K562 (cell line): ENCODE measurements around the gene COG4. TPM values are rescaled to one million over a fixed set of nuclear protein-coding genes. Genes with fewer than 3 reads are reported as not detected.

Experiments
- BACH1 ChIP-seq: fragments of 200-800 bp; sonication (Bioruptor generic); IDR thresholded peaks from 2 replicates; pipeline ENCODE4 v1.6.1; 2016; ENCODE audit warnings: missing genetic modification characterization, missing compliant biosample characterization
- BMI1 ChIP-seq: fragments of 150-350 bp; IDR thresholded peaks from 2 replicates; pipeline ENCODE4 v1.6.1; 2014; ENCODE audit warnings: low read length
- DACH1 ChIP-seq: fragments of 450-650 bp; IDR thresholded peaks from 2 replicates; pipeline ENCODE4 v1.6.1; 2018; ENCODE audit not compliant: partially characterized antibody
- FOXP1 ChIP-seq: sonication (generic); formaldehyde crosslinking; IDR thresholded peaks from 2 replicates; pipeline ENCODE4 v1.8.0; 2022; ENCODE audit warnings: mild to moderate bottlenecking, missing genetic modification reagents
- HDAC1 ChIP-seq, 2 experiments: fragments of 450-650 bp; IDR thresholded peaks; 2 replicates each; pipeline ENCODE4 v1.6.1; 2016 to 2017; ENCODE audit warnings: inconsistent platforms in 1 of 2, mild to moderate bottlenecking in 1 of 2, moderate library complexity in 1 of 2
- JUND ChIP-seq, 2 experiments: IDR thresholded peaks; 2 replicates in 1 of 2; 3 replicates in 1 of 2; pipeline ENCODE4 v1.6.1; 2011; ENCODE audit warnings: borderline replicate concordance in 2 of 2, low read depth in 2 of 2, low read length in 2 of 2, improper control_type of control experiment in 1 of 2, missing biosample characterization in 1 of 2, missing genetic modification characterization in 1 of 2, missing genetic modification reagents in 1 of 2
- MXI1 ChIP-seq: IDR thresholded peaks from 2 replicates; pipeline ENCODE4 v1.6.1; 2011; ENCODE audit warnings: low read depth, mild to moderate bottlenecking, improper control_type of control experiment, low read length
- PHF20 ChIP-seq: fragments of 450-650 bp; IDR thresholded peaks from 2 replicates; pipeline ENCODE4 v1.6.1; 2018; ENCODE audit not compliant: partially characterized antibody
- RHOXF2B ChIP-seq: fragments of 250-450 bp; sonication (Bioruptor Pico); conservative IDR thresholded peaks from 2 replicates; pipeline ENCODE4 v1.5.1; 2021
- SIRT6 ChIP-seq: IDR thresholded peaks from one replicate; pipeline ENCODE4 v1.6.1; 2012; ENCODE audit warnings: low read depth, mild to moderate bottlenecking, control low read depth, inconsistent platforms, low read length, moderate library complexity
- TBP ChIP-seq: optimal IDR thresholded peaks from 2 replicates; pipeline ENCODE3; 2011; ENCODE audit warnings: low read depth, low read length, improper control_type of control experiment
- THRAP3 ChIP-seq: fragments of 450-650 bp; IDR thresholded peaks from 2 replicates; pipeline ENCODE4 v1.6.1; 2016; ENCODE audit warnings: mild to moderate bottlenecking, inconsistent platforms, borderline replicate concordance
- ZKSCAN1 ChIP-seq: fragments of 150-350 bp; IDR thresholded peaks from 2 replicates; pipeline ENCODE4 v1.6.1; 2016; ENCODE audit warnings: low read depth, low read length
- ZNF133 ChIP-seq: fragments of 250-450 bp; sonication (Bioruptor Pico); IDR thresholded peaks from 2 replicates; pipeline ENCODE4 v1.4.0; 2020; ENCODE audit warnings: mild to moderate bottlenecking
- ZNF146 ChIP-seq: IDR thresholded peaks from one replicate; pipeline ENCODE4 v1.6.1; 2018; ENCODE audit warnings: missing compliant biosample characterization; ENCODE audit not compliant: unreplicated experiment
- ZNF253 ChIP-seq: fragments of 250-450 bp; sonication (Bioruptor Pico); conservative IDR thresholded peaks from 2 replicates; pipeline ENCODE4 v1.6.1; 2021; ENCODE audit warnings: mild to moderate bottlenecking
- ZNF764 ChIP-seq: fragments of 250-450 bp; sonication (Bioruptor Pico); IDR thresholded peaks from 2 replicates; pipeline ENCODE4 v1.4.0; 2020; ENCODE audit warnings: low read depth, mild to moderate bottlenecking, moderate library complexity
- ZNF780A ChIP-seq: fragments of 250-450 bp; sonication (Bioruptor Pico); IDR thresholded peaks from 2 replicates; pipeline ENCODE4 v1.5.0; 2021; ENCODE audit warnings: mild to moderate bottlenecking
- polyA plus RNA-seq, 8 experiments: library from polyadenylated mRNA; depleted of rRNA in 4 of 8; stranded (reverse) in 5 of 8; unstranded in 3 of 8; fragments of >200 nt; fragmentation: Nextera tagmentation in 2 of 8; fragmentation: Illumina TruSeq in 1 of 8; extraction: Ambion mirVana in 2 of 8; extraction: Trizol in 1 of 8; gene quantifications; 2 replicates each; pipeline versions ENCODE4 v1.2.1 to v1.2.3, GENCODE V29; 2011 to 2014; ENCODE audit warnings: inconsistent platforms in 1 of 8, missing spikeins in 1 of 8
- total RNA-seq, 7 experiments: library from RNA; depleted of rRNA in 6 of 7; stranded (reverse); fragments of >200 nt in 6 of 7; fragmentation: Illumina TruSeq in 2 of 7; extraction: Trizol in 2 of 7; gene quantifications; 2 replicates each; pipeline versions ENCODE4 v1.2.1 to v1.2.3, GENCODE V29; 2011 to 2021; ENCODE audit warnings: low replicate concordance in 1 of 7
- TF ChIP-seq, protein P1 (sequence below), 2 experiments: fragments of 450-650 bp in 1 of 2; sonication (generic) in 1 of 2; formaldehyde crosslinking in 1 of 2; IDR thresholded peaks in 1 of 2; conservative IDR thresholded peaks in 1 of 2; 2 replicates each; pipeline versions ENCODE4 v1.6.1 to v1.8.1; 2016 to 2023; ENCODE audit warnings: mild to moderate bottlenecking in 2 of 2, moderate library complexity in 2 of 2, inconsistent platforms in 1 of 2, missing genetic modification reagents in 1 of 2
- TF ChIP-seq, protein P2 (sequence below): sonication (generic); formaldehyde crosslinking; IDR thresholded peaks from 2 replicates; pipeline ENCODE4 v1.8.1; 2023; ENCODE audit warnings: mild to moderate bottlenecking, missing genetic modification reagents
- TF ChIP-seq, protein P3 (sequence below): fragments of 450-650 bp; IDR thresholded peaks from 2 replicates; pipeline ENCODE4 v1.6.1; 2014; ENCODE audit warnings: low read depth, mild to moderate bottlenecking, moderate library complexity, borderline replicate concordance

Gene COG4
- total and polyA plus RNA-seq, 9 of the 15 experiments (the other 6 are each of a cell fraction or from before 2014, with no cell fraction given): 13.7 to 73.9 (median 44.2) TPM

DNA sequence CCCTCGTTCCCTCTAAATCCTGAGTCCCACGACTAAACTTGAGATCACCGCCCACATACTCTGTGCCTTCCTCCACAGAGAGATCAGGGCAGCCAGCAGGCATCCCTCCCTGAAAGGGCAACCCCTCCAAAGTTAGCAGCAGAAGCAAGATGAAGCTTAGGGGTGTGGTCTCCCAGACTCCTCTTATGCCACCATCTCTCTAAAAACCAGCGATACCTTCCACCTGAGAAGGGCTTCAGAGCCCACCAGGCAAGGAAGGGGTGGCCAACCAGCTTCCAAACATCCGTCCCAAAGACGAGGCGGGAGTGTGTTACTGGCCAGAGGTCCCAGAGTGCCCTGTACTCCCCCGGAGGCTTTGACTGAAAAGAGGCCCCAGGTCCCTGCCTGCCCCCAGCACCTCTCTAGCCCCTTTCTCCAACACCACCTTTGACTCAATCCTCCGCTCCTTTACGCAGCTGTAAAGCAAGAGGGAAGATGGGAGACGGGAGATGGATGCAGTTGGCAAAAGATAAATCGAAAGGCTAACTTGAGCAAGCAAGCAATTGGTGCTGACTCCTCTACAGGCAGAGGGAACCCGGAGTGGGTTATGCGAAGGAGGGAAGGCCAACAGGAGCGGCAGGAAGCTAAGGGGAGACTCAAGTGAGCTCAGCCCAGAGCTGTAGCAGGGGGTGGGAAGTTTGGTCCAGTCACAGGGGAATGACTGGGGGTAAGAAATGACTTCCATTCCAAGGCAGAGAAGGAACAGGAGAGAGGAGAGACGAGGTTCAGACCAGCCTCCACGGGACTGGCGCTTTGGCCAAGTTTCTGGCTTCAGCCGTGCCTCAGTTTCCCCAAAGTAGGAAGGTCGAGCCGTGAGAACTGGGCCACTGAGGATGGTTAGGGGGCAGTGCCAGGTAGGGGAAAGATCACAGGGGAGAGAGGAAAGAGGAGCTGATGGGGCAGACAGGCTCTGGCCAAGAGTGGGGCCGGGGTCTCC, 85.5 kb downstream of the COG4 start (continued):
- TF ChIP-seq, protein P1, sequence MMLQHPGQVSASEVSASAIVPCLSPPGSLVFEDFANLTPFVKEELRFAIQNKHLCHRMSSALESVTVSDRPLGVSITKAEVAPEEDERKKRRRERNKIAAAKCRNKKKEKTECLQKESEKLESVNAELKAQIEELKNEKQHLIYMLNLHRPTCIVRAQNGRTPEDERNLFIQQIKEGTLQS (IDR thresholded peaks at IDR 0.05): no peak
- TF ChIP-seq, protein P1 (CRISPR knock-in tag; conservative IDR thresholded peaks at IDR 0.05): no peak
- TF ChIP-seq THRAP3 (no peak), HDAC1 (IDR thresholded peaks at IDR 0.05) (no peak; a peak in 1 of 4 replicates), ZNF780A (CRISPR knock-in tag) (no peak), JUND (IDR thresholded peaks at IDR 0.05; ENCODE audit: borderline replicate concordance, low read depth, low read length) (no peak), JUND (tag; IDR thresholded peaks at IDR 0.05; ENCODE audit: borderline replicate concordance, low read depth, low read length) (no peak), RHOXF2B (CRISPR knock-in tag) (no peak), ZNF764 (CRISPR knock-in tag) (no peak), DACH1 (no peak), PHF20 (no peak), ZNF133 (CRISPR knock-in tag) (no peak), SIRT6 (no peak), FOXP1 (no peak), MXI1 (no peak), BACH1 (tag) (no peak), ZNF146 (no peak), ZKSCAN1 (no peak), BMI1 (no peak), TBP (no peak), ZNF253 (no peak)
- TF ChIP-seq, protein P2, sequence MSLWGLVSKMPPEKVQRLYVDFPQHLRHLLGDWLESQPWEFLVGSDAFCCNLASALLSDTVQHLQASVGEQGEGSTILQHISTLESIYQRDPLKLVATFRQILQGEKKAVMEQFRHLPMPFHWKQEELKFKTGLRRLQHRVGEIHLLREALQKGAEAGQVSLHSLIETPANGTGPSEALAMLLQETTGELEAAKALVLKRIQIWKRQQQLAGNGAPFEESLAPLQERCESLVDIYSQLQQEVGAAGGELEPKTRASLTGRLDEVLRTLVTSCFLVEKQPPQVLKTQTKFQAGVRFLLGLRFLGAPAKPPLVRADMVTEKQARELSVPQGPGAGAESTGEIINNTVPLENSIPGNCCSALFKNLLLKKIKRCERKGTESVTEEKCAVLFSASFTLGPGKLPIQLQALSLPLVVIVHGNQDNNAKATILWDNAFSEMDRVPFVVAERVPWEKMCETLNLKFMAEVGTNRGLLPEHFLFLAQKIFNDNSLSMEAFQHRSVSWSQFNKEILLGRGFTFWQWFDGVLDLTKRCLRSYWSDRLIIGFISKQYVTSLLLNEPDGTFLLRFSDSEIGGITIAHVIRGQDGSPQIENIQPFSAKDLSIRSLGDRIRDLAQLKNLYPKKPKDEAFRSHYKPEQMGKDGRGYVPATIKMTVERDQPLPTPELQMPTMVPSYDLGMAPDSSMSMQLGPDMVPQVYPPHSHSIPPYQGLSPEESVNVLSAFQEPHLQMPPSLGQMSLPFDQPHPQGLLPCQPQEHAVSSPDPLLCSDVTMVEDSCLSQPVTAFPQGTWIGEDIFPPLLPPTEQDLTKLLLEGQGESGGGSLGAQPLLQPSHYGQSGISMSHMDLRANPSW (CRISPR knock-in tag): no peak
- TF ChIP-seq, protein P3, sequence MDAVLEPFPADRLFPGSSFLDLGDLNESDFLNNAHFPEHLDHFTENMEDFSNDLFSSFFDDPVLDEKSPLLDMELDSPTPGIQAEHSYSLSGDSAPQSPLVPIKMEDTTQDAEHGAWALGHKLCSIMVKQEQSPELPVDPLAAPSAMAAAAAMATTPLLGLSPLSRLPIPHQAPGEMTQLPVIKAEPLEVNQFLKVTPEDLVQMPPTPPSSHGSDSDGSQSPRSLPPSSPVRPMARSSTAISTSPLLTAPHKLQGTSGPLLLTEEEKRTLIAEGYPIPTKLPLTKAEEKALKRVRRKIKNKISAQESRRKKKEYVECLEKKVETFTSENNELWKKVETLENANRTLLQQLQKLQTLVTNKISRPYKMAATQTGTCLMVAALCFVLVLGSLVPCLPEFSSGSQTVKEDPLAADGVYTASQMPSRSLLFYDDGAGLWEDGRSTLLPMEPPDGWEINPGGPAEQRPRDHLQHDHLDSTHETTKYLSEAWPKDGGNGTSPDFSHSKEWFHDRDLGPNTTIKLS: no peak
